ENCODE measurements around the gene R3HDM4. TPM values are rescaled to one million over a fixed set of nuclear protein-coding genes. Genes with fewer than 3 reads are reported as not detected.

R3HDM4 gene
- polyA plus RNA-seq, 2 of the 4 experiments (the other 2 are of a cell fraction): 22.7 to 24.8 TPM

- Histone ChIP-seq H3K4me3 (no peak overlapping the region), H3K27ac (no peak overlapping the region), H3K4me2 (no peak overlapping the region), H3K4me1 (peaks cover 5% of the 10 kb centered on the region; the same call in 1 of the 3 replicates), H3K9me3 (no peaks in the 10 kb centered on the region)
- ATAC-seq: no peak
- FAIRE-seq: no peak
- TF ChIP-seq FOXS1 (CRISPR knock-in tag; IDR thresholded peaks at IDR 0.05) (no peak), ZNF302 (CRISPR knock-in tag; IDR thresholded peaks at IDR 0.05) (no peak), REST (IDR thresholded peaks at IDR 0.05) (no peak), CTCF (IDR thresholded peaks at IDR 0.05) (no peak), CEBPB (IDR thresholded peaks at IDR 0.05) (no peak), JUN (IDR thresholded peaks at IDR 0.05) (no peak), BHLHE40 (IDR thresholded peaks at IDR 0.05; ENCODE audit: low read depth, low read length) (no peak), RCOR1 (IDR thresholded peaks at IDR 0.05; ENCODE audit: low read depth, low read length) (no peak), POLR2AphosphoS2 (conservative IDR thresholded peaks at IDR 0.05; ENCODE audit: low read length) (no peak)
- ChIA-PET CTCF (interaction anchor here (0.7 to 1.9 kb wide), 6 partner anchors 9 to 85 kb away, joined by 3 to 8 read pairs (median 4); no protein-coding TSS in a partner anchor), POLR2A (no interaction called here)
- DNase-seq (ENCODE audit: low read depth in 1 of 2, low spot score in 1 of 2): no peak
- 96% methylated on average over 8 of the region's 10 CpGs for WGBS (ENCODE audit: missing lambda C conversion rate)
These were observed 16.6 kb downstream of the R3HDM4 start for GRCh38 chr19:896434-896833.

- ChIA-PET CTCF (interaction anchor here (0.6 to 1.4 kb wide), 3 partner anchors 14 to 89 kb away, joined by 3 to 5 read pairs (median 3); no protein-coding TSS in a partner anchor), POLR2A (interaction anchor here (1.1 kb wide), 2 partner anchors 14 to 30 kb away, joined by 3 to 8 read pairs; no protein-coding TSS in a partner anchor)
- H3K4me2 ChIP-seq: peak within 1 kb of the TSS; percentile 95
- peak; percentile 84 to 90 for DNase-seq (ENCODE audit: low read depth in 1 of 2, low spot score in 1 of 2)
- H3K27ac ChIP-seq: peak within 1 kb of the TSS; percentile 98 to 100
- no peaks in the 10 kb centered on the region for H3K4me1 ChIP-seq
- 1% methylated on average over 18 of the region's 69 CpGs for WGBS (ENCODE audit: missing lambda C conversion rate)
- ATAC-seq: peak; percentile 88 to 90
- H3K4me3 ChIP-seq: peak within 1 kb of the TSS; percentile 89
- no peak for FAIRE-seq
- no peaks in the 10 kb centered on the region for H3K9me3 ChIP-seq
- TF ChIP-seq CTCF (IDR thresholded peaks at IDR 0.05): no peak
- TF ChIP-seq SREBF2 (IDR thresholded peaks at IDR 0.05): peak; percentile 79
- TF ChIP-seq BCL3 (IDR thresholded peaks at IDR 0.05): no peak
- TF ChIP-seq FOXS1 (CRISPR knock-in tag; IDR thresholded peaks at IDR 0.05): no peak
- TF ChIP-seq SMC3 (IDR thresholded peaks at IDR 0.05): 0 out of 3 replicates have a peak, but pooled peaks have one; percentile 13
- TF ChIP-seq POLR2A (IDR thresholded peaks at IDR 0.05; ENCODE audit: low read length): peak; percentile 45
- TF ChIP-seq PBX3 (IDR thresholded peaks at IDR 0.05): no peak
- 0 out of 2 replicates have a peak, but pooled peaks have one; percentile 16 for TF ChIP-seq PHF8 (IDR thresholded peaks at IDR 0.05; ENCODE audit: borderline replicate concordance, low read depth)
- TF ChIP-seq EHF (CRISPR knock-in tag; IDR thresholded peaks at IDR 0.05): no peak
- TF ChIP-seq NFE2L2 (conservative IDR thresholded peaks at IDR 0.05; ENCODE audit: low read length): no peak
- TF ChIP-seq FOSB (CRISPR knock-in tag; IDR thresholded peaks at IDR 0.05): no peak
- no peak for TF ChIP-seq MAZ (IDR thresholded peaks at IDR 0.05; ENCODE audit: borderline replicate concordance, low read depth, low read length)
- TF ChIP-seq REST (IDR thresholded peaks at IDR 0.05): no peak
- TF ChIP-seq BHLHE40 (IDR thresholded peaks at IDR 0.05; ENCODE audit: low read depth, low read length): no peak
- no peak for TF ChIP-seq ZFP36 (IDR thresholded peaks at IDR 0.05; ENCODE audit: borderline replicate concordance, partially characterized antibody)
These were observed 19.9 kb downstream of the R3HDM4 start, which contains the start of the genes MED16 and RNU6-9 for GRCh38 chr19:892894-893689. Gene MED16 (minus strand): TSS chr19:893187. CDS start chr19:891131, 2,056 bp downstream. Gene RNU6-9 (plus strand): TSS chr19:893484.

All from A549 (cell line).